Stimulated activated CD8-positive, alpha-beta memory T cell treated with anti-CD3 and anti-CD28 coated beads, Interleukin-4, amount 100 ng/mL, for 1 hour (primary cell): Measurements from ENCODE around the gene TCEAL5.
"Not testable (repeated sequence)": the region's sequence is repeated elsewhere in the genome, so short reads cannot be mapped to it uniquely, and the experiment has no call there.

Source experiments
- DNase-seq, 2 donors: peaks; one replicate each; pipeline ENCODE4 v3.0.0-alpha.2; 2020; ENCODE audit warnings: low read depth in 2 of 2, low spot score in 1 of 2

The TCEAL5 gene, protein sequence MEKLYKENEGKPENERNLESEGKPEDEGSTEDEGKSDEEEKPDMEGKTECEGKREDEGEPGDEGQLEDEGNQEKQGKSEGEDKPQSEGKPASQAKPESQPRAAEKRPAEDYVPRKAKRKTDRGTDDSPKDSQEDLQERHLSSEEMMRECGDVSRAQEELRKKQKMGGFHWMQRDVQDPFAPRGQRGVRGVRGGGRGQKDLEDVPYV

GRCh38 chrX:103276581-103277002 lies at the start of gene TCEAL5:
Gene TCEAL5, minus strand, starts transcription at chrX:103276750. Its CDS starts 2,187 bp downstream, at chrX:103274563.
- no peak for DNase-seq

DNA sequence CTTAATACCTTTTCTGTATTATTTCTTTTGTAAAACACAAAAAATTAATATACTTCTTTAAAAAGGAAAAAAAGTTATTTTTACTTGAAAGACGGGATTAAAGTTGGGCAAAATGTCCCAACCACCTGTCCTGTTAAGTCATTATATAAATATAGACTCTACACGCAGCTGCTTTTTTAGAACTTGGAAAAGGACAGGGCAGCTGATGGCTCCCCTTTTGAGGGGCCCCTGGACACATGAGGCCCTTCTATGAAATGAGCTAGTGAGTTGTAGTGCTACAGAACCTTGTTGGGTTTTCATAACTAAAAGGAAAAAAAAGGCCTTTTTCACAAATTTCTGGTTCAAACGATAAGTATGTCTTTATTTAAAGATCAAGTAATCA lies 34.8 kb upstream of the TCEAL5 start:
- no peak for DNase-seq

- peak; percentile 49 to 64 for DNase-seq
Measured at GRCh38 chrX:103310555-103311398, 34.2 kb upstream of the TCEAL5 start, which contains the start of gene BEX2. Gene BEX2, minus strand, starts transcription at chrX:103310990. Its CDS starts 1,014 bp downstream, at chrX:103309976.

DNA sequence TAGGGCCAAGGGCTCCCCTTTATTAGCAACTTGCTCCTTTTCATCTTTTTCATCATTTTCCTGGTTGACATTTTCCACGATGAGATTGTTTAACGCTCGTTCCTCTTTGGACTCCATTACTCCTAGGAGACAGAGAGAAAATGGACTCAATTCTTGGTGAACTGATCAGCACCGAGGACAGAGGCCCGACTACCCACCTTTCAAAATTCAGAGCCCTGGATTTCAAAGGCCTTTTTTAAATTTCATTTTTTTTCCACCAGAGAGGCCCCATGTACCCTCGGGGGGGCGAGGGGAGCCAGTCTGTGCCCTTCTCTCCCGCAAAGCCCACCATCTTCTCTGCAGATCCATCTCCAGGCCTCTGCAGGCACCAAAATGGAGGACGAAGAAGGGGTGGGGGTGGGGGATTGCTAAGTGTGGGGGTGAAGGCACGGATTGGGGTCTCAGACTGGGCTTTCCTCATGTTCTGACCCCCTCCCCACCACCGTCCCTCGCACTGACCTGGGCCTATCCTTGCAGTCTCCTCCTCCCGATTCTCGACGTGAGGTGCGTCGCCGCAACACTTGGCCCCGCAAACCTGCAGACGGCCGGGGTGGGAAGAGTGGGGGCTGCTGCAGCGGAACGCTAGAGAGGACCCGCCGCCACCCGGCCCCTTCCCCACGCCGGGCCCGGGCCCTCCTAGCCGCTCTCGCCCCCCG lies 33.5 kb upstream of the TCEAL5 start:
- no peak for DNase-seq

- DNase-seq = not testable (repeated sequence)
Measured at GRCh38 chrX:103305666-103306065, 29.1 kb upstream of the TCEAL5 start.

GRCh38 chrX:103304705-103305104 lies 28.2 kb upstream of the TCEAL5 start:
- DNase-seq = no peak

GRCh38 chrX:103293118-103293517 lies 16.6 kb upstream of the TCEAL5 start:
- DNase-seq = no peak

- DNase-seq = no peak
Measured at GRCh38 chrX:103279624-103280023, 3.1 kb upstream of the TCEAL5 start.

DNA sequence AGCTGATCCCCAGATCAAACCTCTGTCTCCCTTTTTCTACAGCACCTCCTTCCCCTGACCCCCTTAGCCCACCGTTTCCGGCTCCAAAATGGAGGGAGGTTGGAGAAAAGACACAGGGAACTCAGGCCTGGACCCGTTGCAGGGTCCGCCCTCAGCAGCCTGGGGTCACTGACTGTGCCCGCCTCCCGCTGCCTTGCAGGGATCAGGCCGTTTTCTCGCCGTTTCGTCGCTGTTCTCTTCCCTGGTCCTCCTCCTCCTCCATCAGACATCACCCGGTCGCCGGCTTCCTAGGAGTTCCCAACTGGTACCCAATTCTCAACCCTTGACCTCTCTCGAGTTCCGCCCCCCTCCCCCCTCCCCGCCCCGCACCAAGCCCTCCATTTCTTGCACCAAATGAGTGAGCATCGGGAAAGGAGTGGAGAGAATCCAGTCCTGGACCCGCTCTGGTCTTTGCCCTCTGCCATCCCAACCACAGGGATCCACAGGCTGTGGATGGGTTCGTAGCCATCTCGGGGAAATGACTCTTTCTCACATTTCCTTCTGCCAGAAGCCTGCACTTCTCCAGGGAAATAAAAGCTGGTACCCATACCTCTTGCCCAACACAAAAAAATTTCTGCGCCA lies 493 bp downstream of the TCEAL5 start:
- no peak for DNase-seq

DNA sequence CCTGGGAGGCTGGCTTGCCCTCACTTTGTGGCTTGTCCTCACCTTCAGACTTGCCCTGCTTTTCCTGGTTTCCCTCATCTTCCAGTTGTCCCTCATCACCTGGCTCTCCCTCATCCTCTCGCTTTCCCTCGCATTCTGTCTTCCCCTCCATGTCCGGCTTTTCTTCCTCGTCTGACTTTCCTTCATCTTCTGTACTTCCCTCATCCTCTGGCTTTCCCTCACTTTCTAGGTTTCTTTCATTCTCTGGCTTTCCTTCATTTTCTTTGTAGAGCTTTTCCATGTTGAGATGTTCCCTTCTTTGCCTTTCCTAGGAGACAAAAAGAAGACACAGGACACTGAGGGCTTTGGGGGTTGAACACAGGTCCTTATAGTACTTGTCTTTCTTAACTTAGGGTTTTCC lies 2.3 kb downstream of the TCEAL5 start:
- no peak for DNase-seq

DNA sequence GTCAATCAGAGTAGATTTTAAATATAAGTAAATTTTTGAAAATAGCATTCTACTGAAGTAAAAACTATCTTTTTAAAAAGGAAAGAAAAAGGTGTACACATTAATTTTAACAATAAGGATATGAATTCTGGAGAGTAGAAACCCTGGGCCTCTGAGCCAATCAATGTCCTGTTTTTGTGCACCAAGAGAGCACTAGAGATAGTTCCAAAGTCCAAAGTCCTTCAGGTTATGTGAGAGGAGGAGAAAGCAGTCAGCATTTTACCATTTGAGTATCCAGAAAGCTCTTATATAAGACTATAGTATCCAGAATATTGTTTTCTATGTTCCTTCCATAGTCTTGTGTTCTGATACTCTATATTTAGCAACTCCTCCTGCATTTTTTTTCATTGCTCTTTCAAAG lies 18.3 kb downstream of the TCEAL5 start:
- DNase-seq = no peak

- DNase-seq = no peak
Measured at GRCh38 chrX:103256651-103257050, 19.9 kb downstream of the TCEAL5 start.

- DNase-seq = peak; percentile 15 to 22
Measured at GRCh38 chrX:103254921-103255493, 21.5 kb downstream of the TCEAL5 start, which contains the start of gene TCEAL8. Gene TCEAL8, minus strand, starts transcription at chrX:103255155. Its CDS starts 1,176 bp downstream, at chrX:103253979.

DNA sequence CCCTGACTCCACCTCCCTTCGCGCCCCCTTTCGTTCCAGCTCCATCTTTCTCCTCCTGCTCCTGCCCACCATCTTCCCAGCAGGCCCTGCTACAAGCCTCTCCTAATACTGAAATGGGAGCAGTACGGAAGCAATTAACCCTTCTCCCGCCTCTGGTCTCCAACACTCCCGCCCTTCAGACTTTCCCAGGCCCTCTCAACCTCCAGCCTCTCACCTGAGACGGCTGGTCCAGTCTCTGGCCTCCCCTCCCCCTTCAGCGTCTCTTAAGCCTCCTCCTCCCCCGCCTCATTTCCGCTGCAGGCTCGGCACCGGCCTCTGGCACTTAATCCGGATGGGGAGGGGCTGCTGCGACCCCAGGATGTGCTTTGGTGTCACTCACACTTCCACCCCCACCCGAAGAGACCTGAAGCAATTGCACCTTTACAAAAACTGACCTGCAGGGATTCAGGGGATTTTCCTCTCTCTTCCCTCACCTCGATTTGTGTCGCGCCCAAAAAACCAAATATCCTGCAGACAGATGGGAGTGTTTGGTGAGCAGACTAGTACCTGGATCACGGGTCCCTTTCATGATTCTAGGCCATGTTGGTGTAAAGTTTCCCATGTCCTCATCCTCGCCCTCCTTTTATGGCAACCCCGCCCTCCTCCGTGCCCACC lies 22.3 kb downstream of the TCEAL5 start:
- DNase-seq = no peak

- no peak for DNase-seq
Measured at GRCh38 chrX:103253608-103254007, 22.9 kb downstream of the TCEAL5 start.

DNA sequence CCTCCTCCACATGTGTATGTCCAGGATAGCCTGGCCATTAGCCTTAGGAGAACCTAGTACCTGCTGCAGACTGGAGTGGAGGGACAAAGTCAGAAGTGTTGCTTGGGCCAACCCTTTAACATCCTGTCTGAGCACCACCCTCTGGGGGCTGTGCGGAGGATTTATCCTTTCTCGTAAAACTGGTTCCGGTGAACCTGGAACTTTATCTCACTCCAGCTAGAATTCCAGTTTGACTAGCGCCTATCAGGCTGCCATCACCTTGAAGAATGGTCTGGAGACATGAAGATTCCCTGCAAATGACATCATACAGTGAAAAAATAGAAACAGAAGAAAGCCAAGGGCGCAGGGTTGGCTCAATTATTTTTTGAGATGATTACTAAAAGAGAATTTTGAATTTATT lies 25.6 kb downstream of the TCEAL5 start:
- no peak for DNase-seq

DNA sequence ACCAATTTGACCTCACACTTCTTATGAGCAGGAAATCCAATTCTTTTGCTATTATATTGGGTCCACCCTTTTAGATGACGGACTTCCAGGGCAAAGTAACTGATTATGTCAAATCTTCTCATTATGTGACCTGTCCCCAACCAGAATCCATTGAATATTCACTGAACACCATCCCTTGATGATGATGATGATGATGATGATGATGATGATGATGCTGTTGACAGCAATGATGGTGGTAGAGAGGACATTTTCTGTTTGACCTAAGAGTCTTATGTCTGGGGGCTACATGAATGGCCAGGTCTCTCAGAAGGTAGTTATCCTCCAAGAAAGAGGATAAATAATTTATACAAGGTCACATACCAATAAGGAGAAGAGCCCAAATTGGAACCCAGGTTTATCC lies 26.7 kb downstream of the TCEAL5 start:
- DNase-seq = no peak

- DNase-seq = no peak
Measured at GRCh38 chrX:103248553-103248952, 28.0 kb downstream of the TCEAL5 start.

DNA sequence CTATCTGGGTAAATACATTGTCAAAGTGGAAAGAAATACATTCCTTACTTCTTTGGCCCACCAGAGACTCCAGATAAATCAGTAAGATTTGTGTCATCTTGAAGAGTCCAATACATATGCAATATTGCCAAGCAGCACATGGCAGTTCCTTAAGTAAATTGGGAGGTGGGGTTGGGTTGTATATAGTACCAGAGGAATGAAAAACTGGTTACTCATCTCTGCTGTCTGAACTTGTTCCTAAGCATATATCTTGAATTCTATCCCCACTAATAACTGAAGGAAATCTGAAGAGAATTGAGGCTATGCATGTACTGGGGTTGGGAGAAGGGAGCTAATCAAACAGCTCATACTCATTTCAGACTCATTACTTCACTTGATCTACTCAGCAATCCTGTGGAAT lies 36.4 kb downstream of the TCEAL5 start:
- no peak for DNase-seq

- DNase-seq = no peak
Measured at GRCh38 chrX:103236296-103236695, 40.3 kb downstream of the TCEAL5 start.
